Cortex of kidney (tissue), 1 donor: ENCODE data around the gene GUCY2D.

Experiments used
- DNase-seq: peaks from one replicate; lab custom pipeline; 2025; lab: John Stamatoyannopoulos, UW

Gene GUCY2D

DNA sequence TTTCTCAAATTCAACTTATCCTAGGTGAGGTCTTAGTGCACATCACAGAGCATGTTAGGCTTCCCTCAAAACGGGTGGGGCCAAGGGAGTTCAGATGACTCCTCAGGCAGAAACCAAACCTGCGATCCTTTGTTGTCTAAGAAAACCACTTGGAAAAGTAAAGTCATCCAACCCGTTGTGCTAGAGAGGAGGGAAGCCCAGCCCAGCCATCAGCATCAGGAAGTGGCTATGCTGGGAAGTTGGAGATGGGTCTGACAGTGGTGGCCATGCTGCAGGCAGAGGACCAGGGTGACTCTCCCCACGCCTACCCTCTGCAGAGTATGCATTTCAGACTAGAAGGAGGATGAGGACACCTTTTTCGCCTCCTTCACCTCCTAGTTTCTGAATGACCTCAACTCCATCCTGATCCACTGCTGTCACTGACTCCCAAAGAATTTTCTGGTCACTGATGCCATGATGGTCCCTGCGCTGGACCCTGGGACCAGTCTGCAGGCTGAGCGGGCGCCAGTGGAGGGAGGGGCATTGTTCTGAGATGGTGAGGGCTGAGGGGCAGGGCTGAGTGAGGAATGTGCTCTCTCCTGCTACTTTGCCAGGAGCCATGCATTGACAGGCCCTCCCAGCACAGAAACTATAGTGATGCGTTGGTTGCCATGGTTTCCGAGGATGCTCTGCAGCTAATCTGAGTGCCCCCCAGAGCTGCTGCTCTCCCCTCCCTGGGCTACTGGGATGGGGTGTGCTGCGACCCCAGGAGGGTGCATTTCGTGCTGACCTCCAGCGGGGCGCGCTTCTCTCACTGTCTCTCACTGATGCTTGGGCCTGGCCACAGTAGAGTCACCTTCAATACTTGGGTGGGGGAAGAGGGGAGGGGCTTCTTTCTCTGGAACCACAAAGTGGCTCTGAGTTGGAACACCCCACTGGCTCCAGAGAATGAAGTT, 64.7 kb downstream of the GUCY2D start:
- DNase-seq, result no peak

GRCh38 chr17:8067806-8068205, 65.4 kb downstream of the GUCY2D start:
- no peak for DNase-seq

GRCh38 chr17:8068736-8069586, 66.5 kb downstream of the GUCY2D start:
- DNase-seq, result no peak

- no peak for DNase-seq
Measured at GRCh38 chr17:8069587-8069860, 67.1 kb downstream of the GUCY2D start.
